ENCODE results near the gene GFRA1.

GFRA1 gene

GRCh38 chr10:116136261-116136660 lies 136.7 kb downstream of the GFRA1 start:
- Histone ChIP-seq H3K9ac (no peak overlapping the region), H3K4me2 (ENCODE audit: low read length) (no peak overlapping the region), H3K27ac (no peak overlapping the region), H3K36me3 (ENCODE audit: control insufficient read depth, insufficient read depth, low read length) (no peaks in the 10 kb centered on the region), H2AFZ (no peak overlapping the region), H3K27me3 (ENCODE audit: control insufficient read depth, insufficient read depth, low read length) (no peaks in the 10 kb centered on the region), H3K9me3 (ENCODE audit: control insufficient read depth, low read length) (no peaks in the 10 kb centered on the region), H3K4me3 (ENCODE audit: low read depth, low read length) (no peak overlapping the region), H3K79me2 (no peaks in the 10 kb centered on the region), H3K4me1 (no peaks in the 10 kb centered on the region)
- no peak for TF ChIP-seq CTCF (IDR thresholded peaks at IDR 0.05)

GRCh38 chr10:116134322-116134721 lies 138.7 kb downstream of the GFRA1 start:
- Histone ChIP-seq H3K79me2 (no peaks in the 10 kb centered on the region), H2AFZ (no peak overlapping the region), H3K4me3 (ENCODE audit: low read depth, low read length) (no peak overlapping the region), H3K4me1 (no peaks in the 10 kb centered on the region), H3K9me3 (ENCODE audit: control insufficient read depth, low read length) (no peaks in the 10 kb centered on the region), H3K36me3 (ENCODE audit: control insufficient read depth, insufficient read depth, low read length) (no peaks in the 10 kb centered on the region), H3K27ac (no peak overlapping the region), H3K4me2 (ENCODE audit: low read length) (no peak overlapping the region), H3K27me3 (ENCODE audit: control insufficient read depth, insufficient read depth, low read length) (no peaks in the 10 kb centered on the region), H3K9ac (no peak overlapping the region)
- TF ChIP-seq CTCF (IDR thresholded peaks at IDR 0.05) = no peak

GRCh38 chr10:116133634-116134033 lies 139.4 kb downstream of the GFRA1 start:
- no peak overlapping the region for H3K4me2 ChIP-seq (ENCODE audit: low read length)

GRCh38 chr10:116132780-116133399 lies 140.1 kb downstream of the GFRA1 start:
- Histone ChIP-seq H2AFZ (no peak overlapping the region), H3K36me3 (ENCODE audit: control insufficient read depth, insufficient read depth, low read length) (no peaks in the 10 kb centered on the region), H3K4me3 (ENCODE audit: low read depth, low read length) (no peak overlapping the region), H3K9me3 (ENCODE audit: control insufficient read depth, low read length) (no peaks in the 10 kb centered on the region), H3K27ac (no peak overlapping the region), H3K4me1 (no peaks in the 10 kb centered on the region), H3K79me2 (no peaks in the 10 kb centered on the region), H3K27me3 (ENCODE audit: control insufficient read depth, insufficient read depth, low read length) (no peaks in the 10 kb centered on the region), H3K4me2 (ENCODE audit: low read length) (no peak overlapping the region), H3K9ac (no peak overlapping the region)
- TF ChIP-seq CTCF (IDR thresholded peaks at IDR 0.05) = no peak

More at GRCh38 chr10:116133634-116134033, 139.4 kb downstream of the GFRA1 start:
- Histone ChIP-seq H3K4me3 (ENCODE audit: low read depth, low read length) (no peak overlapping the region), H3K27me3 (ENCODE audit: control insufficient read depth, insufficient read depth, low read length) (no peaks in the 10 kb centered on the region), H2AFZ (no peak overlapping the region), H3K79me2 (no peaks in the 10 kb centered on the region), H3K36me3 (ENCODE audit: control insufficient read depth, insufficient read depth, low read length) (no peaks in the 10 kb centered on the region), H3K9ac (no peak overlapping the region), H3K9me3 (ENCODE audit: control insufficient read depth, low read length) (no peaks in the 10 kb centered on the region), H3K4me1 (no peaks in the 10 kb centered on the region), H3K27ac (no peak overlapping the region)
- TF ChIP-seq CTCF (IDR thresholded peaks at IDR 0.05) = no peak

GRCh38 chr10:116130006-116130405 lies 143.0 kb downstream of the GFRA1 start:
- Histone ChIP-seq H3K4me2 (ENCODE audit: low read length) (no peak overlapping the region), H3K36me3 (ENCODE audit: control insufficient read depth, insufficient read depth, low read length) (no peaks in the 10 kb centered on the region), H3K79me2 (no peaks in the 10 kb centered on the region), H3K9ac (no peak overlapping the region), H2AFZ (no peak overlapping the region), H3K4me1 (no peaks in the 10 kb centered on the region), H3K9me3 (ENCODE audit: control insufficient read depth, low read length) (no peaks in the 10 kb centered on the region), H3K27ac (no peak overlapping the region), H3K4me3 (ENCODE audit: low read depth, low read length) (no peak overlapping the region), H3K27me3 (ENCODE audit: control insufficient read depth, insufficient read depth, low read length) (no peaks in the 10 kb centered on the region)
- no peak for TF ChIP-seq CTCF (IDR thresholded peaks at IDR 0.05)
